Neural cell (in vitro differentiated cells): ENCODE results near the gene DUSP18.

Experiments
- CTCF ChIP-seq: fragments of 450-650 bp; IDR thresholded peaks from 2 replicates; pipeline ENCODE4 v1.5.1; 2014; ENCODE audit warnings: antibody characterized with exemption, mild to moderate bottlenecking, moderate library complexity; ENCODE audit not compliant: poor library complexity, severe bottlenecking
- EZH2 ChIP-seq: fragments of 200-600, 300-800 bp; shearing (Covaris generic), sonication (generic); IDR thresholded peaks from 2 replicates; pipeline ENCODE4 v1.6.1; 2014; ENCODE audit warnings: antibody characterized with exemption, low read length, borderline replicate concordance, mild to moderate bottlenecking; ENCODE audit not compliant: insufficient read depth, poor library complexity, severe bottlenecking
- POLR2AphosphoS5 ChIP-seq: IDR thresholded peaks from 2 replicates; pipeline ENCODE4 v1.6.1; 2012
- RAD21 ChIP-seq: fragments of 450-650 bp; conservative IDR thresholded peaks from 2 replicates; pipeline ENCODE4 v1.6.1; 2014; ENCODE audit warnings: antibody characterized with exemption, mild to moderate bottlenecking, moderate library complexity

GRCh38 chr22:30640839-30641430 lies 26.7 kb downstream of the DUSP18 start:
- TF ChIP-seq RAD21 (no peak), CTCF (no peak), POLR2AphosphoS5 (no peak), EZH2 (no peak)
